Measurements from ENCODE around the gene SLX9. TPM values are rescaled to one million over a fixed set of nuclear protein-coding genes. Genes with fewer than 3 reads are reported as not detected.

SLX9 gene
- total RNA-seq, 4 donors from 2014 or later = 7.5 to 16.4 (median 10.5) TPM

DNA sequence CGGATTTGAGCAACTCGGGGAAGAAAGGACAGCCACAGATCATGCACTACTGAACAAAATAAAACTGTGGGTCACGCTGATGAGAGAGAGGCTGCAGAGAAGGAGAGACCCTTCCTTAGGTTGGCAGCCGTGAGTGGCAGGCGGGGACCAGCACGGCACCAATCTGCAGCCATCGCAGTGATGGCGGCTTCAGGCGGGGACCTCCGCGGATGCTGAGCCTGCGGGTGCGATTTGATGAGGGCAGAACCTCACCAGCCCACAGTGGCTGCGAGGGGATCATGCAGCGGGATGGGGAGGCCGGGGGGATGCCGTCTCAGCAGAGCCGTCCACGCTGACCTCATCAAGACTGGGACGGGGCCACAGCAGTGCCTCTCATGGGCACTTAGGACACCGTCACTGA, 30.9 kb upstream of the SLX9 start:
- TF ChIP-seq, protein P1, sequence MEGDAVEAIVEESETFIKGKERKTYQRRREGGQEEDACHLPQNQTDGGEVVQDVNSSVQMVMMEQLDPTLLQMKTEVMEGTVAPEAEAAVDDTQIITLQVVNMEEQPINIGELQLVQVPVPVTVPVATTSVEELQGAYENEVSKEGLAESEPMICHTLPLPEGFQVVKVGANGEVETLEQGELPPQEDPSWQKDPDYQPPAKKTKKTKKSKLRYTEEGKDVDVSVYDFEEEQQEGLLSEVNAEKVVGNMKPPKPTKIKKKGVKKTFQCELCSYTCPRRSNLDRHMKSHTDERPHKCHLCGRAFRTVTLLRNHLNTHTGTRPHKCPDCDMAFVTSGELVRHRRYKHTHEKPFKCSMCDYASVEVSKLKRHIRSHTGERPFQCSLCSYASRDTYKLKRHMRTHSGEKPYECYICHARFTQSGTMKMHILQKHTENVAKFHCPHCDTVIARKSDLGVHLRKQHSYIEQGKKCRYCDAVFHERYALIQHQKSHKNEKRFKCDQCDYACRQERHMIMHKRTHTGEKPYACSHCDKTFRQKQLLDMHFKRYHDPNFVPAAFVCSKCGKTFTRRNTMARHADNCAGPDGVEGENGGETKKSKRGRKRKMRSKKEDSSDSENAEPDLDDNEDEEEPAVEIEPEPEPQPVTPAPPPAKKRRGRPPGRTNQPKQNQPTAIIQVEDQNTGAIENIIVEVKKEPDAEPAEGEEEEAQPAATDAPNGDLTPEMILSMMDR (IDR thresholded peaks at IDR 0.05; ENCODE audit: low read depth) = no peak

DNA sequence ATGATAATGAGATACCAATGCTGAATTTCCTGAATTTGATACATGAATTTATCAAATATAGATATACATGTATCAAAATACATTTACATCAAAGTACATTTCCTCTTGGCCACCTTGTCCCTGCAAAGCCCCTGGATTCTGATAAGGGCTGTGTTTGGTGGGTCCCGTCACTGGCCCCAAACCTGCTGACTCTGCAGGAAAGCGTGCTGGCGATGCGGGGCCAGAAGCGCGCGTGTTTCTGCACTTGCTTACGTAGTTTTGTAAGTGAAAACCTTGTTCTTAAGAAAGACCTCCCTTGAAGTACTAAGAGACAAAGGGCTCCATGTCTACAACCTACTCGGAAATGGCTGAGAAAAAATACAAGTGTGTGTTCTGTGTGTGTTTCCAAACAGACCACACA, 30.1 kb upstream of the SLX9 start:
- TF ChIP-seq, protein P1 (IDR thresholded peaks at IDR 0.05; ENCODE audit: low read depth) = no peak

DNA sequence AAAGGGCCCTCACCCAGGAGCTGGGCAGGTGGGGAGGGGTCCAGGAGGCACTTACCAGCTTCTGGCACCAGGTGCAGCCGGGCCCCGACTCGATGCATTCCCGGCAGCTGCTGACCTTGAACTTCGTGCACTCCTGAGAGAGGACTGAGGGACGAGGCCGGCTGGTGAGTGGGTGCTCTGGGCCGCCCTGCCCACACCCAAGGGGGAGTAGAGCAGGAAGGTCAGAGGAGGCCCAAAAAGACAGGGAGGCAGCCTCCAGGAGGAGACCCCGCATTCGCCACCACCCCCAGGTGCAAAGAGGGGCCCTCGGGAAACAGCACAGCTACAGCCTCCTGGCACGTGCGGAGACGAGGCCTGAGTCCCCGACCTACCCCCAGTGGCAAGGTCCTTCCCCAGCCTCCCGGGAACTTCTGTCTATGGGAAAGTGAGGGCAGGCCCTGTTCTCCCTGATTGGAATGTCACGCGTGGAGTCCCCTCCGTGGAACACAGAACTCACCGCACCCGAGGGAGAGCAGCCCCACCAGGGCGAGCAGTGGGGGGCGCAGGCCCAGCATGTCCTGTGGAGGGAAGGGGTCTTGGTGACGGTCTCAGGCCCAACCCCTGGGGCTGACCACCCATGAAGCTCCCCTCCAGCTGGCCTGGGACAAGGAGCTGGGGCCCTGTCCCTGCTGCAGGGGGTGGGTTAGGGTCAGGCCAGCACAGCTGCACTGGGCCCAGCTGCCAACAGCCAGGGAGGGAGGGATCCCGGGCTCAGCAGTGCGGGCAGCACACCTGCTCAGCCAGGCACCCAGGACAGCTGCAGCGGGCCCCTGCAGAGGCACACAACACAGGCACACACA, 29.4 kb upstream of the SLX9 start:
- TF ChIP-seq, protein P1 (IDR thresholded peaks at IDR 0.05; ENCODE audit: low read depth) = no peak

DNA sequence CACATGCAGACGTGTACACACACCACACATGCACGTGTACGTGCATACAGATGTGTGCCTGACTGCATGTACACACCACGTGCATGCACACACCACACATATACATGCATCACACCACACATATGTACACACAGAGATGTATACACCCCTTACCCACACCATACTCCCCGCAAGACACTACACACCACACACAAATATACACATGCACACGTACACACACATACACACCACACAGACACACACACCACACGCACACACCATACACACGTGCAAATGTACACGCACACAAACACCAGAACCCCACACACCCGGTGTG, 28.8 kb upstream of the SLX9 start:
- TF ChIP-seq, protein P1 (IDR thresholded peaks at IDR 0.05; ENCODE audit: low read depth) = no peak

DNA sequence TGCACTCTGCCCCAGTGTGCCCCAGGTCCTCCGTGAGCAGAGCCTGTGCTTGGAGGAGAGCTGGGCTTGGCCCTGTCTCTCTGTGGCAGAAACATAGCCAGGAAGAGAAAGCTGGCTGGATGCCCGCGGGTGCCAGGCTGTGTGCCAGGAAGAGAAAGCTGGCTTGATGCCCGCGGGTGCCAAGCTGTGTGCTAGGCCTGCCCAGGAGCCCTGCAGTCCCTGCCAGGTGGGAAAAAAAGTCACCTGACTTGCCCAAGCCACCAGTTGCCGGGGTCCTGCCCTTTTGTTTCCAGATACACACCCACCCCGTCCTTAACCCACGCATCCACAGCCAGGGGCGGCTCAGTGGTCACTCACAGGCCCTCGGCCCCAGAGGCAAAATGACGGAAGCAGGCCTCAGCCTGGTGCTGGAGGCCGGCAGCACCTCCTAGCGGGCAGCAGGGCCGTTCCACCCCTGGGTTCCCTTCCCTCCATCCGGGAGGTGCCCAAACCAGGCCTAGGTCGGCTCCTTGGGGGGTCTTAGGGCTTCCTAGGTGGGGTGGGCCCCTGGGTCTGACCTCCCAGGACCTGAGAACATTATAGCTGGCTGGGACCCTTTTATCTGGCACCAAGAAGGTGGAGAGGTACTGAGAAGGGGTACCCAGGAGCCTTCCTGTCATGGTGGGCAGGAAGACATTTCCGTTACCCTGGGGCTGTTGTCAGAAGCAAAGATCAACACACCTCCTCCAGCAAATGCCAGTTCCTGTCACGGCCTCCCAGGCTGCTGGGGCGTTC, 28.3 kb upstream of the SLX9 start:
- TF ChIP-seq, protein P1 (IDR thresholded peaks at IDR 0.05; ENCODE audit: low read depth) = no peak

DNA sequence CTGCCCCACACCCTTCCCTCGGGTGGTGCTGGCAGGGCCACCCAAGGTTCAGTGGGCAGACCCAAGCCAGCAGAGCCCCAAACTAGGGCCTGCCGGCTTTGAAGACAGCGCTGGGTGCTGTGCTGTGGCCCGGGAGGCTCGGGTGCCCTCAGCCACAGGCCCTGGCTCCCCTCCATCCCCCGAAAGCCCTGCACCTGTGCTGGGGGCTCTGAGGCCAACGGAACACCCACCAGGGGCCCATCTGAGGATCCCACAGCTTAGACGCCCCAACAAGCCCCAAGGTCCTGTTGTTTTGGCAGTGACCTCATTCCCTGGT, 27.7 kb upstream of the SLX9 start:
- TF ChIP-seq, protein P1 (IDR thresholded peaks at IDR 0.05; ENCODE audit: low read depth) = no peak

DNA sequence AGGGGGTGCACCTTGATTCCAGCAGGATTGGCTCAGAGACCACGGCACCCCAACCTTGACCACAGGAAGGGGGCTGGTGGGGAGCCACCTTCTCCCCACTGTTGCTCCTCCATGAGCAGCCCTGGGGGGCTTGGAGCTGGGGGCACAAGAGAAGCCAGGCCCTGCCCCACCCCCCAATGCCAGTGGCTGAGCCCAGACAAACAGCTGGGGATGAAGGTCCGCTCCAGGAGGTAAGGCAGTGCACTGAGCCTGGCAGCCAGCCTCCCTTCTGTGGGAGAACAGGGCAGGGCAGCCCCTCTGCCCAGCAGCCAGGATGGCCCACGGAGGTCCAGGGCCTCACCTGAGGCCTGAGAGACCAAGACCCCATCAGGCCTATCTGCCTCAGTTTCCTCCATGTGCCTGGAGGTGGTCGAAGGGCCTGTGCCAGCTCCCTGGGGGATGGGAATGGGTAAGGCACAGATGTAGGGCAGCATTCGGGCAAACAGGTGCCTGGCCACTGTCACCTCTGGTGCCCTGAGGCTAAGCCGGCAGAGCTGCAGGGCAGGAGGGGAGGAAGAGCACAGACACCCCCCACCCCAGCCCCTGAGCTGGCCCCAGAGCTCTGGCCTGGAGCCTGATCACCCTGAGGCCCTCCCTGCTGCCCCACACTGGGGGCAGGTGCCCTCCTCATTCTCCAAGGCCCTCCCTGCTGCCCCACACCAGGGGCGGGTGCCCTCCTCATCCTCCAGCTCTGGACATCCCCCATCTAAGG, 26.2 kb upstream of the SLX9 start:
- TF ChIP-seq, protein P1 (IDR thresholded peaks at IDR 0.05; ENCODE audit: low read depth) = no peak
